Measurements from ENCODE around the gene ZNF318.
"Not testable (repeated sequence)": the region's sequence is repeated elsewhere in the genome, so short reads cannot be mapped to it uniquely, and the experiment has no call there.

ZNF318 gene, protein sequence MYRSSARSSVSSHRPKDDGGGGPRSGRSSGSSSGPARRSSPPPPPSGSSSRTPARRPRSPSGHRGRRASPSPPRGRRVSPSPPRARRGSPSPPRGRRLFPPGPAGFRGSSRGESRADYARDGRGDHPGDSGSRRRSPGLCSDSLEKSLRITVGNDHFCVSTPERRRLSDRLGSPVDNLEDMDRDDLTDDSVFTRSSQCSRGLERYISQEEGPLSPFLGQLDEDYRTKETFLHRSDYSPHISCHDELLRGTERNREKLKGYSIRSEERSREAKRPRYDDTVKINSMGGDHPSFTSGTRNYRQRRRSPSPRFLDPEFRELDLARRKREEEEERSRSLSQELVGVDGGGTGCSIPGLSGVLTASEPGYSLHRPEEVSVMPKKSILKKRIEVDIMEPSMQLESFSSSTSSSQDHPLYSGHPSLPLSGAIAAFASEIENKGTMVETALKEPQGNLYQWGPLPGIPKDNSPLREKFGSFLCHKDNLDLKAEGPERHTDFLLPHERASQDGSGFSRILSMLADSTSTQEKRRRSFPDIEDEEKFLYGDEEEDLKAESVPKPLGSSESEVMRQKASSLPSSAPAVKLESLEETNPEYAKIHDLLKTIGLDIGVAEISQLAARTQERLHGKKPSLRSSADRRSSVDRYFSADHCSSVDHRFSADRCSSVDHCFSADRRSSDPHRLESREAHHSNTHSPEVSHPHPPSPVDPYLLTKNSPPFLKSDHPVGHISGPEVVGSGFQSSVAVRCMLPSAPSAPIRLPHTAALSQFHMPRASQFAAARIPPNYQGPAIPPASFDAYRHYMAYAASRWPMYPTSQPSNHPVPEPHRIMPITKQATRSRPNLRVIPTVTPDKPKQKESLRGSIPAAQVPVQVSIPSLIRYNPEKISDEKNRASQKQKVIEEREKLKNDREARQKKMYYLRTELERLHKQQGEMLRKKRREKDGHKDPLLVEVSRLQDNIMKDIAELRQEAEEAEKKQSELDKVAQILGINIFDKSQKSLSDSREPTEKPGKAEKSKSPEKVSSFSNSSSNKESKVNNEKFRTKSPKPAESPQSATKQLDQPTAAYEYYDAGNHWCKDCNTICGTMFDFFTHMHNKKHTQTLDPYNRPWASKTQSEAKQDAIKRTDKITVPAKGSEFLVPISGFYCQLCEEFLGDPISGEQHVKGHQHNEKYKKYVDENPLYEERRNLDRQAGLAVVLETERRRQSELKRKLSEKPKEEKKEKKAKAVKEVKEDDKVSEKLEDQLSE (N-terminal part only)

DNA sequence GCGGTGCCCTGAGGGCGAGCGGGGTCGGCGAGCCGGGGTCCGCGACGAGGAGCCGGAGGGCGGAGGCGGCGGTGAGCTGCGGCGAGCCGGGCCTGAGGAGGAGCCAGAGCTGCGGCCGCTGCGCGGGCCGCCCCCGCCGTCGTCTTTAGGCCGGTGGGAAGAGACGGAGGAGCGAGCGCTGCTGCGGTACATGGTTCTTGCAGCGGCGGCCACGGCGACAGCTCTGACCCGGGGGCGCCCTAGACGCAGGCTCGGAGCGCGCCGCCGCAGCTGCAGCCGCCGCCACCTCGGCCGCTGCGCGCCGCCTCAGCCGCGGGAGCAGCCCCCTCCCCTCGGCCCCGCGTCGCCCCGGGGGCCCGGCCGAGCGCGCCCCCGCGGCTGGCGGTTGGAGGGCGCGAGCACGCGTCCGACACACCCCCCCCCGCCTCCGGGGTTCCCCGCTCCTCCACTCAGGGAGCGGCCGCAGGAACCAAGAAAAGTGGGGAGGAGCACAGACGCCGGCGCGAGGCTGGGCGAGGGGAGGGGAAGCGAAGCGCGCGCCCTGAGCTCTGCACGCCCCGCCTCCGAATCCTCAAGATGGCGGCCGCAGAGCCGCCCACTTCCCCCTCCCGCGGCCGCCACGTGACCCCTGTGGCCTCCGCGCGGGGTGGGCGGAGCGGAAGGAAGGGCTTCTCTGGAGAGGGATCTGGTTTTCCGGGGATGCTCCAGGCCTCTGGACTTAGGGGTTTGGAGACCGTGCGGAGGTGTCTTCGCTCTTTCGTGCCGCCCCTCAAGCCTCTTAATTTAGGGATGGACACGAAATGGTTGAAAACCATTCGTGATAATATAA, at the start of gene ZNF318:
Gene ZNF318 (minus strand): TSS at position 474 of the 829 bp plus-strand sequence. CDS start 282 bp downstream, at position 192.
- peak; percentile 97 for DNase-seq

DNA sequence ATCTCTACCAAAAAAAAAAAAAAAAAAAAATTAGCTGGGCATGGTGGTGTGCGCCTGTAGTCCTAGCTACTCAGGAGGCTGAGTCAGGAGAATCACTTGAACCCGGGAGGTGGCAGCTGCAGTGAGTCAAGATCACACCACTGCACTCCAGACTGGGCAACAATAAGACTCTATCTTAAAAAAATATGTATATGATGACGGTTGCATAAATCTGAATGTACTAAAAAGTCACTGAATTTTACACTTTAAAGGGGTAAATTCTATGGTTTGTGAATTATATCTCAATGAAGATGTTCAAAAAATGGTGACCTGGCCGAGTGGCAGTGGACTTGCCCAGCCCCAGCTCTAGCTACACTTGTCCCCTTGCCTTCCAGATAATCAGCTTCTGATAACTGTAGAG, 47.5 kb upstream of the ZNF318 start:
- no peak for DNase-seq

DNA sequence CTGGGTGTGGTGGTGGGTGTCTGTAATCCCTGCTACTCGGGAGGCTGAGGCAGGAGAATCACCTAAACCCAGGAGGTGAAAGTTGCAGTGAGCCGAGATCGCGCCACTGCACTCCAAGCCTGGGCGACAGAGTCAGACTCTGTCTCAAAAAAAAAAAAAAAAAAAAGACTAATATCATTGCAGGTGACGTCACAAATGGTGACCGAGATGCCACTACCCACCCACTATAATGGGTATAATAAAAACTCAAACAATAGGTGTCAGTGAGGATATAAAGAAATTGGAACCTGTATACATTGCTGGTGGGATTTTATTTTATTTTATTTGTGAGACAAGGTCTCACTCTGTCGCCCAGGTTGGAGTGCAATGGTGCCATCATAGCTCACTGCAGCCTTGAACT, 45.8 kb upstream of the ZNF318 start:
- not testable (repeated sequence) for DNase-seq

DNA sequence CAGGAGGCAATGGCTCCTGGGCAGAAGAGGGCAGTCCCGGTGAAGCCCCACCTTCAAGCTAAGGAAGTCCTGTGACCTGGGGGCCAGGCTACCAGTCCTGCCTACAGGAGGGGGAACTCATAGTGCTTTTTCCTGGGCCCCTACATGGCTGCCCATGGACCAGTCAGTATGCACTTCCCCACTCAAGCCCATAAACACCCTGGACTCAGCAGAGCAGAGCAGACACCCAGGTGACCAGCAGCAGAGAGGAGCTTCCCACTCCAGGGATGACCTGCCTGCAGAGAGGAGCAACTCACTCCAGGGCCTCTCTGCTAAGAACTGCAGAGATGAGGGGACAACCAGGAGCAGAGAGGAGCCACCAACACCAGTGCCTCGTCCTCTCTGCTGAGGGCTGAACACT, 43.6 kb upstream of the ZNF318 start:
- no peak for DNase-seq

DNA sequence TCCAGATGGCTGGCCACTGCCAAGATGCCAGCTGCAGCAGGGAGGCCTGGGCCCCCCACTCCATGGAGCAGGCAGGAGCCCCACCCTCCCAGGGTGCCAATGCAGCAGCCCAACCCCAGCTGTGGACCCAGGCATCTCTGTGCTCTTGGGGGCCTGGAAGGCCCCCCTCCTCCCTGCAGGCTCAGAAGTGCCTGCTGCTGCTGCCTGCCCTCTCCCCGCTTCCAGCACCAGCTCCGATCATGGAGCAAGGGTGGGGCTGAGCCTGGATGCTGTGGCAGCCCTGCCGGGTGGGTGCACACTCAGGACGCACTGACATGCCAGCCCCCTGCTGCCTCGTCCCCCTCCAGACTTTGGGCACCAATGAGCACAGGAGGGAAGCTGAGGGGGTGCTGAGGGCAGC, 43.1 kb upstream of the ZNF318 start:
- DNase-seq: no peak

DNA sequence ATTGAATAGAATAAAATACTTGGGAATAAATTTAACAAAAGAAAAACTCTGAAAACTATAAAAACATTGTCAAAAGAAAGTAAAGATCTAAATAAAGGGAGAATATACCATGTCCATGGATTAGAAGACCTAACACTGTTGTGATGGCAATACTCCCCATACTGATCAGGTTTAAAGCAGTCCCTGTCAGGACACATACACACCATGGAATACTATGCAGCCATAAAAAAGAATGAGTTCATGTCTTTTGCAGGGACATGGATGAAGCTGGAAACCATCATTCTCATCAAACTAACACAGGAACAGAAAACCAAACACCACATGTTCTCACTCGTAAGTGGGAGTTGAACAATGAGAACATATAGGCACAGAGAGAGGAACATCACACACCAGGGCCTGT, 41.3 kb upstream of the ZNF318 start:
- not testable (repeated sequence) for DNase-seq

DNA sequence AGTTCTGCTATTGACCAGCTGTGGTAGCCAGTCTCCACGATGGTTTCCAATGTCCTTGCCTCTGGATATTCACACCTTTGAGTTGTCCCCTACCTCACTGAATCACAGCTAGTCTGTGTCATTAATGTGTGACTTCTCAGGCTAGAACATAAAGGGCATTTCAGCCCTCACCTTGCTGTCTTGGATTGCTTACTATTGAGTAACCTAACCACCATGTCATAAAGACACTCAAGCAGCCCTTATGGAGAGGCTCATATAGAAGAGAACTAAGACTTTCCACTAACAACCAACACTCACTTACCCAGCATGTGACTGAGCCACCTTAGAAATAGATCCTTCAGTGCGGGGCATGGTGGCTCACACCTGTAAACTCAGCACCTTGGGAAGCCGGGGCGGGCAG, 38.8 kb upstream of the ZNF318 start:
- no peak for DNase-seq

DNA sequence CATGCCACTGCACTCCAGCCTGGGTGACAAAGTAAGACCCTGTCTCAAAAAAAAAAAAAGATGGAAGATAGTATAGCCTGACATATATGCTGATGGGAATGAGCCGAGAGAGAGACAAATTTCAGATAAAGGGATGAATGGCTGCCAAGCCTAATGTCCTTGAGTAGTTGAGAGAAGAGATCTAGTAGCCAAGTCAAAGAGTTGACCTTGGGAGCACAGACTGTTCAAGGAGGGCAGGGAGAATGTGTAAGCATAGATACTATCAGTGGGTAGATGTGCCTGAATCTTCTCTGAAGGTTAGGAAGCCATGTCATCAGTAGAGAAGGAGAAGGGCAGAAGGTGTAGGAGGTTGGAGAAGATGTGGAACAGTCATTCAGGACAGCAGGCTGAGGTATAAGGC, 37.8 kb upstream of the ZNF318 start:
- DNase-seq: no peak

DNA sequence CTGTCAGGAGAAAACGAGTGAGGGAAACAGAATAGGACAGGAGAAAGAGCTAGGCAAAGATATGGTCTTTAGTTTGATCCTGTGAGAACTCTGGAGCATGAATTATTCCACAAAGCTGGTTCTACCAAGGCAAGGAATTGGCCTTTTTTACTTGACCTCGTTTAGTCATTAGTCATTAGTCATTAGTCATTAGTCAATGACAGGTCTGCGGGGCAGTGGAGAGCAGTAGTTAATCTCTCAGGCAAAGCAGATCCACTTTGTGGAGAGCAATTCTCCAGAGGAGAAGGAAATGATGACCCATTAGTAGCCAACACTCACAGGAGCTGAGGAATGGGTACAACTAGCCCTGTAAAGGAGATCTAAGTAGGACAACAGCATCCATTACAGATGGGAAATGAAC, 35.9 kb upstream of the ZNF318 start:
- peak; percentile 10 for DNase-seq

DNA sequence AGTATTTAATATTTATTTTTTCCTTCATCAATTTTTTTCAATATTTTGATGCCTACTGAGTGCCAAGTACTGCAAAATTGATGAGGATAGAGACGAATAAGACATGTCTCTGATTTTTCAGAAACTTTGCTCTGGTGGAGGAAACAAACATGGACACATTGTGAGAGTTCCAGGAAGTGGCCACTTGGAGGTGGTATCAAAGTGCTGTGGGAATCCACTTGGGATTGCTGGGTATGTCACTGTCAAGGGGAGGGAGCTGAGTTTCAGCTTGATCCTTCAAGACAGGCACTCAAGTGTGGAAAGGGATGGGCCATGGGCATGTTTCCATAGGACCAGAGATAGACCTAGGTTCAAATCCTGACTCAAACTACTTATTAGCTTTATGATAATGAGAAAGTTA, 33.4 kb upstream of the ZNF318 start:
- DNase-seq: no peak

DNA sequence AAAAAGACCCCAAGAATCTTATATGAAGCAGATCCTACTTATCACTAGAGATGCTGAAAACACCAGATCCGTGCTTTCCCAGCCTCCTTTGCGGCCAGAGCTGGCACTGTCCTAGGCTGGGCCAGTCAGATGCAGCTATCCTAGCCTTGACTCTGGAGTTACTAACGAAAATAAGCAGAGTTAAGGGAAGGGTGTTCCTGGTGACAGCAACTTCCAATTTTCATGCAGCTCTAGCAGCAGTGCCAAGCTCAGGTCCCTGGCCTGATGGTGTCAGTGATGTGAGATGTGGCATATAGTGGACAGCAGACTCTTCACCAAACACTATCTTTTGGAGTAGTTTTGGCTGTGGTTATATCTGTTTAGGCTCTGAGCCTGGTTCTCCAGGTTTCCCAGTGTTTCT, 32.3 kb upstream of the ZNF318 start:
- no peak for DNase-seq

DNA sequence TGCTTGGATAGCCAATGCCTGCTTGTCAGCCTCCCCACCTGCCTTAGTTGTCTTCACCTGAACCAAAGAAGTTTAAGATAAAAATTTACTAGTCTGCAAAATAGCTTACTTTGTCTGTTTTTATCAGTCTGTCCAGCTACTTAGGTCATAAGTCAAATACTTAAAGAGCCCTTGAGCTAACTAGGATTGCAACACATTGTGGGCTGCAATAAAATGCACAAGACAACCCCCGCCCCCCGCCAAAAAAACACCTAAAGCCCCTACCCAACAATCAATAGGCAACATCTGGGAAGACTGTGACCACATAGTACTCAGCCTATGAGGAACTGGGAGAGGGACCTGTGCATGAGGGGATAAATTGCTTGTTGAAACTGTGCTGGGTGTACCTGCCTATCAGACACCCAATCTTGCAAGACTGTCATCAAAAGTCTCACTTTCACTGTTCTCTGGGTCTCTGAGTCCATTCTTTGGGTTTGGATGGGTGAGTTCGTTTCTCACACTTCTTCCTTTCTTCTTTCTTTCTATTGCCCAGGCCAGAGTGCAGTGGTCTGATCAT, 30.6 kb upstream of the ZNF318 start:
- DNase-seq: no peak

DNA sequence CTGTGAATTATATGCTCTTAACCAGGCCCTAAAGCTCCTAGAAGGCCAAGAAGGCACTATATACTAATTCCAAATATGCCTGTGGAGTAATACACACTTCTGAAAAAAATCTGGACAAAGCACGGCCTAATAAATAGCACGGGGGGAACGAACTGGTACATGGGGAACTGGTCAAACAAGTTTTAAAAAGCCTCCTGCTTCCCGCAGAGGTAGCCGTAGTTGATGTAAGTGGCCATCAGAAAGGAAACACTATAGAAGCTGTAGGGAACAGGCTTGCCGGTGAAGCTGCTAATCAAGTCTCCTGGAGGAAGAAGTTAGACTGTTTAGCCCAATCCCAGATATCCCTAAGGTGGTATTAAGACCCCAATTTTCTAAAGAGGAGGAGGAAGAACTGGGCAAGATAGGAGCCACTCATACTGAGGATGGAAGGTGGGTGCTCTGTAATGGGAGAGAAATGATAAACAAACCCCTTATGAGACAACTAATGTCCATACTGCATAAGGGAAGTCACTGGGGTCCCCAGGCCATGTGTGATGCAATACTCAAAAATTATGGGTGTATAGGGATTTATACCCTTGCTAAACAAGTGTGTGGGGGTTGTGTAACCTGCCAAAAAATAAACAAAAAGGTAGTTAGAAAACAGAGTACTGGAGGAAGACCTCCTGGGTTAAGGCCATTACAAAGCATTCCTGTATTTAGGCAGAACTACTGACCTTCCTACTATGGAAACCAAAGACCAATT, 27.1 kb upstream of the ZNF318 start:
- no peak for DNase-seq

DNA sequence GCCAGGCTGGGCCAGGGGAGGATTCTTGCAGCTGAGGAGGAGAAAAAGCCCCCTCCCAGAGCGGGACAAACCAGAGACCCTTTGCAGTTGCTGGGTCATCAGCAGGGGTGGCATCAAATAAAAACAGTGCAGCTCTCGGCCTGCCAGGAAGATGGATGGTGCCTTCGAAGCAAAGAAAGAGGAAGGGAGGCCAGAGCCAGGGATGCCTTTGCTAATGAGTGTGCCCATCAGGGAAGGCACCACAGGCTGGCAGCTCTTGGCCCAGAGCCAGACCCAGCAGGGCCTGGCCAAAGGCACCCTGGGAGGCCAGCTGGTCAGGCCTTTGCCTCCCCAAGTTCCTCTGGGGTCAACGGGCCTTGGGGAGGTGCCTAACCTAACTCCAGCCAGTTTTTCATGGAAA, 26.3 kb upstream of the ZNF318 start:
- no peak for DNase-seq

DNA sequence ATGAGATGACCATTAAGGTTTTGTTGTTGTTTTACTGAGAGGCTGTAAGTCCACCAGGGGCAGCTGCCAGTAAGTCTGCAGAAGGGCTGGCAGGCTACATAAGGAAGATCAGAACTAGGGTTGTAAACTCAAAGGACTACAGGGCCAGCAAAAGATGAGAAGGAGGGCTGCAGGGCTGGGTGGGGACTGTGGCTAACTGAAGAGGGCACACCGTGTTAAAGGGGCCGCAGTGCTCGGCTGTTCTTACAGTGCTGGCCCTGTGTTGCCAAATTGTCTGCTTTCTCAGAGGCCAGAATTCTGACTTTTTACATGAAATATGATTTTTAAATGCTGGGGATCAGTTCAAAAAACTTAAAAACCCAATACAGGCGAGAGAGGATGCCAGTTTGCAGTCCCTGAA, 25.5 kb upstream of the ZNF318 start:
- no peak for DNase-seq

DNA sequence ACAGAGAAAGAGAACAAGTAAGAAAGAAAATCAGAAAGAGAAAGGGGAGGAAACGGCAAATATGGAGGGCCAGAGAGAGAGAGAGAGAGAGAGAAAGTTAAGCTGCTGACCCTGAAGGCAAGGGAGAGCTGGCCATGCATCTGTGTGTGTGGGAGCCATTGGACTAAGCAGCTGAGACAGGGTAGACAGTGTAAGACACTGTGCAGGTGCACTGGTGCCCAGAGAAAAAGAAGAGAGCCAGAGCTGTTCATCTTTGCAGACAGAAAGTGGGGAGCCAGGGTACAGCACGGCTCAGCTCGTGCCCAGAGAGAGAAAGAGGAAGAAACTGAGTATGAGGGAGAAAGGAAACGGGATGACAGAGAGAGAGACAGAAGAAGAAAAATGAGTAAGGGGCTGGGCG, 24.2 kb upstream of the ZNF318 start:
- no peak for DNase-seq

DNA sequence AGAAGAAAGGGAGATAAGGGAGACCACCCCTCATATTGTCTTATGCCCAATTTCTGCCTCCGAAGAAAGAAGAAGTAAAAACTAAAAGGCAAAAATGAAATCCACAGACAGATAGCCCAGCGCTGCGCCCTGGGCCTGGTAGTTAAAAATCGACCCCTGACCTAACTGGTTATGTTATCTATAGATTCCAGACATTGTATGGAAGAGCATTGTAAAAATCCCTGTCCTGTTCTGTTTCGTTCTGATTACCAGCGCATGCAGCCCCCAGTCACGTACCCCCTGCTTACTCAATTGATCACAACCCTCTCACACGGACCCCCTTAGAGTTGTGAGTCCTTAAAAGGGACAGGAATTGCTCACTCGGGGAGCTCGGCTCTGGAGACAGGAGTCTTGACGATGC, 23.7 kb upstream of the ZNF318 start:
- DNase-seq: not testable (repeated sequence)

DNA sequence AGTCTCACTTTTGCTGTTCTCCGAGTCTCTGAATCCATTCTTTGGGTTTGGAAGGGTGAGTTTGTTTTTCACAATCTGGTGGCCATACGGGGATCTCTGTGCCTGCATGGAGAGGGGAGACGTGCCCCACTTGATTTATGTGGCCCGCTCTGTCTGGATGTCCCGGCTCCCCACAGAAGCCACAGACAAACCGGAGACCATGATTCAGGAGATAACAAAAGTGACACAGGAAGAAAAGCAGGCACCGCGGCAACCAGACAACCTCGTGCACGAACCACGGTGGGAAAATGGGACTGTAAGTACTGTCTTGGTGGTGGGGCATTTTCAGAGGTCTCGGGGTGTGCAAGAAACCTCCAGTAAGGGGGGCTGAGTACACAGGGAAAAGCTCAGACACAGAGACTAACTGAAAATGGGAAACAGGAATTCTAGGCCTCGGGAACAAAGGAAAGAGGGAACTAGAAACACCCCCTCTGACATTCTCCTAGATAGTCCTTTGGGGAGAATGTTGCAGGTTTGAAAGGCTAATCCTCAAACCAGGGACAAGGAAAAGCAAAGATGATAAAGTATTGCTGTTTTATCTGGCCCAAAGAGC, 22.1 kb upstream of the ZNF318 start:
- peak; percentile 14 for DNase-seq

DNA sequence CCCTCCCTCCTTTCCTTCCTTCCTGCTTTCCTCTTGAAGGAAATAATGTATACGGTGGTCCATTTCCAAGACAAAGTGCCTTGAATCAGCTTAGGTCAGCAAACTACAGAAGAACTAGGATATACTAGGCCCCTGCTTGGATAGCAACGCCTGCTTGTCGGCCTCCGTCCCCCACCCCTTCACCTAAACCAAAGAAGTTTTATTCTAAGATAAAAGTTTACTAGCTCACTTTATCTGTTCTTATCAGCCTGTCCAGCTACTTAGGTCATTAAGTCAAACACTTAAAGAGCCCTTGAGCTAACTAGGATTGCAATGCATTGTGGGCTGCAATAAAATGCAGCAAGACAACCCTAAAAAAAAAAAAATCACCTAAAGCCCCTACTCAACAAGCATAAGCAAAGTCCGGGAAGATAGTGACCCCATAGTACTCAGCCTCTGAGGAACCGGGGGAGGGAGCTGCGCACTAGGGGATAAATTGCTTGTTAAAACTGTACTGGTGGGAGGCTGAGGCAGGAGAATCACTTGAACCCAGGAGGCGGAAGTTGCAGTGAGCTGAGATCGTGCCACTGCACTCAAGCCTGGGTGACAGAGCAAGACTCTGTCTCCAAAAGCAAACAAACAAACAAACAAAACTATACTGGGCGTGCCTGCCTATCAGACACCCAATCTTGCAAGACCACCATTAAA, 21.4 kb upstream of the ZNF318 start:
- not testable (repeated sequence) for DNase-seq

DNA sequence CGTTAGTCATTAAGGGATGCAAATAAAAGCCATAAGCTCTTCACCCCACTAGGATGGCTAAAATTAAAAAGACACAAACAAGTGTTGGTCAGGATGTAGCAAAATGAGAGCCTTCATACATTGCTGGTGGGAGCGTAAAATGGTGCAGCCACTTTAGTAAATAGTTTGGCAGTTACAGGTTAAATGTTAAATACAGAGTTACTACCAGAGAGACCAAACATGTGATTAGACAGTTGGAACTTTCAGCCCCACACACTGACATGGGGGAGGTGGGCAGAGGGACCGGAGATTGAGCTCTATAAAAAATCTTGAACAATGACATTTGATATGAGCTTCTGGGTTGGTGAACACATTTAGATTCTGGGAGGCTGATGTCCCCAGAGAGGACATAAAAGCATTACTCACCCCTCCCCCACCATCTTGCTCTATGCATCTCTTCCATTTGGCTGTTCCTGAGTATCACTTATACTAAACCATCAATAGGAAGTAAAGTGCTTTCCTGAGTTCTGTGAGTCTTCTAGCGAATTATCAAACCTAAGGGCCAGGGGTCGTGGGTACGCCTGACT, 20.4 kb upstream of the ZNF318 start:
- DNase-seq: no peak
